Esophagus squamous epithelium (tissue), 5 donors: ENCODE data around the gene ADAM10. TPM values are rescaled to one million over a fixed set of nuclear protein-coding genes. Genes with fewer than 3 reads are reported as not detected.

ENCODE experiments used
- DNase-seq: peaks from one replicate; lab custom pipeline; 2025; lab: John Stamatoyannopoulos, UW
- H3K27ac ChIP-seq, 4 donors: fragments of 200-600 bp; sonication (generic); one replicate each; pipeline ENCODE4 v1.5.1; 2016 to 2019; ENCODE audit warnings: mild to moderate bottlenecking in 1 of 4
- H3K27me3 ChIP-seq, 4 donors: fragments of 200-600 bp; sonication (generic); 1 replicate in 3 of 4; 2 replicates in 1 of 4; pipeline versions ENCODE4 v1.5.1 to v1.6.0; 2017 to 2021; ENCODE audit warnings: antibody characterized with exemption in 1 of 4
- H3K36me3 ChIP-seq, 3 donors: fragments of 200-600 bp; sonication (generic); one replicate each; pipeline ENCODE4 v1.5.1; 2016 to 2019
- H3K4me1 ChIP-seq, 3 donors: fragments of 200-600 bp; sonication (generic); one replicate each; pipeline ENCODE4 v1.5.1; 2017 to 2019
- H3K4me3 ChIP-seq, 4 donors: fragments of 200-600 bp; sonication (generic); 1 replicate in 3 of 4; 2 replicates in 1 of 4; pipeline ENCODE4 v1.5.1; 2016 to 2019; ENCODE audit warnings: mild to moderate bottlenecking in 2 of 4, moderate library complexity in 1 of 4
- H3K9me3 ChIP-seq, 3 donors: fragments of 200-600 bp; sonication (generic); one replicate each; pipeline ENCODE4 v1.5.1; 2016 to 2019
- POLR2A ChIP-seq, 4 donors: fragments of 450-650 bp; IDR thresholded peaks; one replicate each; pipeline ENCODE4 v1.6.1; 2017; ENCODE audit warnings: antibody characterized with exemption in 4 of 4, mild to moderate bottlenecking in 4 of 4, moderate library complexity in 3 of 4
- WGBS, 2 donors: methylation state at CpG; one replicate each; pipeline ENCODE4 v1.1.5; 2018; 5-methylcytosine and 5-hydroxymethylcytosine counted together
- intact Hi-C: fragments of 100-400 bp; cut with DNase I; formaldehyde crosslinking; loops from one replicate; pipeline ENCODE4 v1.15.0; 2022
- total RNA-seq, 4 donors: library from RNA; depleted of rRNA; stranded (reverse); fragments of >200 nt; gene quantifications; one replicate each; pipeline ENCODE4 v1.1.0, GENCODE V29; 2016
- TF ChIP-seq, protein P1 (sequence below), 6 experiments: fragments of 450-650 bp in 4 of 6; fragments of 200-600 bp in 2 of 6; sonication (generic) in 2 of 6; IDR thresholded peaks; one replicate each; pipeline ENCODE4 v1.5.1; 2016 to 2019; ENCODE audit warnings: antibody characterized with exemption in 6 of 6, mild to moderate bottlenecking in 4 of 6, moderate library complexity in 4 of 6
- donor health status: DM: yes; HTN: yes; CAD: no.

ADAM10 gene
- total RNA-seq, 4 donors from 2014 or later = 34.3 to 61.3 (median 52.8) TPM

- no peak for DNase-seq
- peaks cover 0 to 13% (median 8%) of the 10 kb centered on the region in 3 donors for H3K9me3 ChIP-seq
- no peaks in the 10 kb centered on the region for H3K27me3 ChIP-seq
- peaks cover 0 to under 1% (median 0%) of the 10 kb centered on the region in 3 donors for H3K4me1 ChIP-seq
- TF ChIP-seq, protein P1, sequence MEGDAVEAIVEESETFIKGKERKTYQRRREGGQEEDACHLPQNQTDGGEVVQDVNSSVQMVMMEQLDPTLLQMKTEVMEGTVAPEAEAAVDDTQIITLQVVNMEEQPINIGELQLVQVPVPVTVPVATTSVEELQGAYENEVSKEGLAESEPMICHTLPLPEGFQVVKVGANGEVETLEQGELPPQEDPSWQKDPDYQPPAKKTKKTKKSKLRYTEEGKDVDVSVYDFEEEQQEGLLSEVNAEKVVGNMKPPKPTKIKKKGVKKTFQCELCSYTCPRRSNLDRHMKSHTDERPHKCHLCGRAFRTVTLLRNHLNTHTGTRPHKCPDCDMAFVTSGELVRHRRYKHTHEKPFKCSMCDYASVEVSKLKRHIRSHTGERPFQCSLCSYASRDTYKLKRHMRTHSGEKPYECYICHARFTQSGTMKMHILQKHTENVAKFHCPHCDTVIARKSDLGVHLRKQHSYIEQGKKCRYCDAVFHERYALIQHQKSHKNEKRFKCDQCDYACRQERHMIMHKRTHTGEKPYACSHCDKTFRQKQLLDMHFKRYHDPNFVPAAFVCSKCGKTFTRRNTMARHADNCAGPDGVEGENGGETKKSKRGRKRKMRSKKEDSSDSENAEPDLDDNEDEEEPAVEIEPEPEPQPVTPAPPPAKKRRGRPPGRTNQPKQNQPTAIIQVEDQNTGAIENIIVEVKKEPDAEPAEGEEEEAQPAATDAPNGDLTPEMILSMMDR (IDR thresholded peaks at IDR 0.05) = no peak
- no peak for TF ChIP-seq POLR2A (IDR thresholded peaks at IDR 0.05)
- H3K4me3 ChIP-seq = no peak overlapping the region
- WGBS, 2 donors = 90% methylated on average over 5 of the region's 5 CpGs
- no peak overlapping the region for H3K27ac ChIP-seq
- no peaks in the 10 kb centered on the region for H3K36me3 ChIP-seq
- intact Hi-C loops = no loop called here
Observed at GRCh38 chr15:58764468-58764867, 15.0 kb upstream of the ADAM10 start.

DNA sequence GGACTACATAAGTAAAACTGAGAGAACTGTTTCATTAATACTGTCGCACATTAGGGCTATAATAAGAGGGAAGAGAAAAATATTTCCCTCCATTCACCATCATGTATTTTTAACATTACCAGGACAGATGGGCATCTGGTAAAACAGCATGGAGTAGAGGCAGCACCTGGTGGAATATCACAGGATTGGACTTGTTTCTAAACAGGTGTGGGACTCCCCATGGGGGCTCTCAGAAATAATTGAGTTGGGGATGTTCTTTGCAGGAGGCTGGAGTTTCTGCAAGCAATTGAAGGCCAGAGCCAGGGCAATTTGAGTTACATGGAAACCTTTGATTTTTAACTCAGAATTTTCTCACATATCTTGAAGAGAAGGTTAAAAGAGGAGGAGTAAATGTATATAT, 13.2 kb upstream of the ADAM10 start:
- Histone ChIP-seq H3K36me3 (no peaks in the 10 kb centered on the region), H3K27ac (no peak overlapping the region), H3K9me3 (peaks cover 0 to 13% (median 8%) of the 10 kb centered on the region in 3 donors), H3K27me3 (no peaks in the 10 kb centered on the region), H3K4me1 (no peaks in the 10 kb centered on the region), H3K4me3 (no peak overlapping the region)
- 96 to 100% methylated on average over 1 of the region's 1 CpG for WGBS, 2 donors
- TF ChIP-seq, protein P1 (IDR thresholded peaks at IDR 0.05) = no peak
- no peak for TF ChIP-seq POLR2A (IDR thresholded peaks at IDR 0.05)
- no peak for DNase-seq
- intact Hi-C loops = no loop called here

- no peaks in the 10 kb centered on the region for H3K36me3 ChIP-seq
- H3K27ac ChIP-seq = no peak overlapping the region
- DNase-seq = no peak
- intact Hi-C loops = no loop called here
- no peak overlapping the region for H3K4me3 ChIP-seq
- H3K4me1 ChIP-seq = no peaks in the 10 kb centered on the region
- H3K27me3 ChIP-seq = no peaks in the 10 kb centered on the region
- TF ChIP-seq, protein P1 (IDR thresholded peaks at IDR 0.05) = no peak
- no peak for TF ChIP-seq POLR2A (IDR thresholded peaks at IDR 0.05)
- peaks cover 0 to 13% (median 8%) of the 10 kb centered on the region in 3 donors for H3K9me3 ChIP-seq
Observed at GRCh38 chr15:58762285-58762684, 12.8 kb upstream of the ADAM10 start.

GRCh38 chr15:58761010-58761388, 11.5 kb upstream of the ADAM10 start:
- TF ChIP-seq, protein P1 (IDR thresholded peaks at IDR 0.05) = no peak
- no peak for TF ChIP-seq POLR2A (IDR thresholded peaks at IDR 0.05)

DNA sequence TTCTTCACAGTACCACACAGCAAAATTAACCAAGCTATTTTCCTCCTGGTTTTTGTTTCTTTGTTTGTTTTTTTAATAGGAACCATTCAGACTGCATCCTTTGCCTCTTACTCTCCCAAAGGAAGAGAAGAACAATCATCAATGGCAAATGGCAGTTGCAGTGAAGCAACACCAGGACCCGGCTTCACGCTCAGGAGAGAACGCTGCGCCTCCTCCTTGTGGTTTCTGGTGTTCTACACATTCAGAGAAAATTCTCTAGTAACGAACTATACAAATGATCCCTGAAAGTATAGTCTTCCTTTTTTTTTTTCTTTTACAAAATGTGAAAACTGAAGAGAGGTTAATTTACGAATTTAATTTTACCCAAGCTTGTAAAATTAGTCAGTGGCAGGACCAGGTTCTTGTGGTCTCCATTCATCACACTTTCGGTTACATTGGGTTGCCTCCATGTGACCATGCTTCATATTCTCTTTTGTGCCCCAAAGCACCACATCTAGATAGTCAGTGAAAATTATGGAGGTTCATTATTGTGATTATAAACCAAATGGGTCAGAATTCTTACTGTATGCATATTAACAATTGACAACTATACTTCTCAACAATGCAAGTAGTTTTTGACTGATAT, 11.0 kb upstream of the ADAM10 start:
- no peak for DNase-seq
- Histone ChIP-seq H3K4me1 (no peaks in the 10 kb centered on the region), H3K4me3 (no peak overlapping the region), H3K9me3 (peaks cover 0 to 13% (median 8%) of the 10 kb centered on the region in 3 donors), H3K27me3 (no peaks in the 10 kb centered on the region), H3K27ac (no peak overlapping the region), H3K36me3 (no peaks in the 10 kb centered on the region)
- TF ChIP-seq, protein P1 (IDR thresholded peaks at IDR 0.05) = no peak
- no peak for TF ChIP-seq POLR2A (IDR thresholded peaks at IDR 0.05)
- intact Hi-C loops = no loop called here
- 65 to 80% methylated on average over 7 of the region's 7 CpGs for WGBS, 2 donors

More at GRCh38 chr15:58761010-58761388, 11.5 kb upstream of the ADAM10 start:
- Histone ChIP-seq H3K4me1 (no peaks in the 10 kb centered on the region), H3K9me3 (peaks cover 0 to 13% (median 8%) of the 10 kb centered on the region in 3 donors), H3K4me3 (no peak overlapping the region), H3K27ac (no peak overlapping the region), H3K27me3 (no peaks in the 10 kb centered on the region), H3K36me3 (no peaks in the 10 kb centered on the region)
- 85 to 100% methylated on average over 1 of the region's 1 CpG for WGBS, 2 donors
- DNase-seq = no peak
- intact Hi-C loops = no loop called here
